DOHH2 (cell line): ENCODE results near the gene AKAP1.

ENCODE experiments used
- H3F3A ChIP-seq: fragments of 200-600 bp; sonication (generic), shearing (Covaris generic); 2 replicates; pipeline ENCODE4 v1.6.0; 2016; ENCODE audit warnings: antibody characterized with exemption, mild to moderate bottlenecking; ENCODE audit not compliant: control insufficient read depth, insufficient read depth
- H3K27ac ChIP-seq: fragments of 200-600 bp; sonication (generic); 2 replicates; pipeline ENCODE4 v1.5.1; 2014; ENCODE audit warnings: low read depth, mild to moderate bottlenecking, low read length, moderate library complexity
- H3K27me3 ChIP-seq: fragments of 200-600 bp; sonication (generic); 2 replicates; pipeline ENCODE4 v1.6.1; 2014; ENCODE audit warnings: mild to moderate bottlenecking, low read length, mixed read lengths; ENCODE audit not compliant: control insufficient read depth
- H3K36me3 ChIP-seq: fragments of 200-600 bp; sonication (generic); 2 replicates; pipeline ENCODE4 v1.6.1; 2014; ENCODE audit warnings: mild to moderate bottlenecking, low read length, moderate library complexity, mixed read lengths; ENCODE audit not compliant: control insufficient read depth
- H3K4me1 ChIP-seq: fragments of 200-600 bp; sonication (generic); 2 replicates; pipeline ENCODE4 v1.6.1; 2014; ENCODE audit warnings: mild to moderate bottlenecking, low read length, mixed read lengths; ENCODE audit not compliant: control insufficient read depth
- H3K4me2 ChIP-seq: fragments of 200-600 bp; sonication (generic); 2 replicates; pipeline ENCODE4 v1.6.0; 2014; ENCODE audit warnings: mild to moderate bottlenecking, low read length, moderate library complexity
- H3K4me3 ChIP-seq: fragments of 200-600 bp; sonication (generic); 2 replicates; pipeline ENCODE4 v1.5.1; 2014; ENCODE audit warnings: mild to moderate bottlenecking, low read length, mixed read lengths
- H3K79me2 ChIP-seq: fragments of 200-600 bp; sonication (generic); 2 replicates; pipeline ENCODE4 v1.6.1; 2014; ENCODE audit warnings: mild to moderate bottlenecking, low read length, mixed read lengths; ENCODE audit not compliant: control insufficient read depth
- H3K9me2 ChIP-seq: fragments of 200-600 bp; sonication (generic); replicated peaks from 2 replicates; pipeline ENCODE4 v1.6.1; 2014; ENCODE audit warnings: mild to moderate bottlenecking, low read length, mixed read lengths; ENCODE audit not compliant: control insufficient read depth
- H3K9me3 ChIP-seq: fragments of 200-600 bp; sonication (generic); 2 replicates; pipeline ENCODE4 v1.6.1; 2014; ENCODE audit warnings: antibody characterized with exemption, low read length, mixed read lengths; ENCODE audit not compliant: control insufficient read depth, insufficient read depth
- H4K20me1 ChIP-seq: fragments of 200-600 bp; sonication (generic); 2 replicates; pipeline ENCODE4 v1.6.0; 2014; ENCODE audit warnings: low read depth, mild to moderate bottlenecking, antibody characterized with exemption, low read length, moderate library complexity; ENCODE audit not compliant: control insufficient read depth, insufficient read depth
- CTCF ChIP-seq: fragments of 200-600 bp; sonication (generic); IDR thresholded peaks from one replicate; pipeline ENCODE4 v1.5.1; 2014; ENCODE audit warnings: antibody characterized with exemption, mild to moderate bottlenecking, low read depth, low read length; ENCODE audit not compliant: poor library complexity, severe bottlenecking
- EZH2phosphoT487 ChIP-seq: fragments of 200-600 bp; sonication (generic); IDR thresholded peaks from 2 replicates; pipeline ENCODE4 v1.6.1; 2017; ENCODE audit warnings: borderline replicate concordance, mild to moderate bottlenecking, antibody characterized with exemption, low read length, moderate library complexity, mixed read lengths

AKAP1 gene

GRCh38 chr17:57038486-57038885 is 46.6 kb upstream of the AKAP1 start:
- Histone ChIP-seq H4K20me1 (no peaks in the 10 kb centered on the region), H3K9me2 (no peaks in the 10 kb centered on the region), H3K4me3 (no peak overlapping the region), H3K9me3 (no peaks in the 10 kb centered on the region), H3K79me2 (no peaks in the 10 kb centered on the region), H3K4me2 (no peak overlapping the region), H3K27ac (no peak overlapping the region), H3K36me3 (no peaks in the 10 kb centered on the region), H3K4me1 (no peaks in the 10 kb centered on the region), H3K27me3 (peaks cover 38% of the 10 kb centered on the region), H3F3A (no peaks in the 10 kb centered on the region)
- TF ChIP-seq EZH2phosphoT487 (no peak), CTCF (no peak)

- no peaks in the 10 kb centered on the region for H3K9me3 ChIP-seq
- H3K4me1 ChIP-seq: no peaks in the 10 kb centered on the region
- no peak overlapping the region for H3K27ac ChIP-seq
- H3K9me2 ChIP-seq: no peaks in the 10 kb centered on the region
- TF ChIP-seq EZH2phosphoT487: no peak
- TF ChIP-seq CTCF: no peak
- no peak overlapping the region for H3K4me3 ChIP-seq
- no peaks in the 10 kb centered on the region for H4K20me1 ChIP-seq
- no peaks in the 10 kb centered on the region for H3K36me3 ChIP-seq
- H3K27me3 ChIP-seq: peaks cover 36% of the 10 kb centered on the region
- no peak overlapping the region for H3K4me2 ChIP-seq
- H3K79me2 ChIP-seq: no peaks in the 10 kb centered on the region
- no peaks in the 10 kb centered on the region for H3F3A ChIP-seq
Observed at GRCh38 chr17:57040571-57040970, 44.5 kb upstream of the AKAP1 start.

GRCh38 chr17:57043276-57043675 is 41.8 kb upstream of the AKAP1 start:
- Histone ChIP-seq H3K27me3 (peaks cover 17% of the 10 kb centered on the region), H3K9me3 (no peaks in the 10 kb centered on the region), H3K4me1 (peaks cover 5% of the 10 kb centered on the region; the same call in 1 of the 2 replicates), H3K79me2 (no peaks in the 10 kb centered on the region), H4K20me1 (no peaks in the 10 kb centered on the region), H3K27ac (no peak overlapping the region), H3F3A (no peaks in the 10 kb centered on the region), H3K9me2 (no peaks in the 10 kb centered on the region), H3K4me3 (no peak overlapping the region), H3K36me3 (no peaks in the 10 kb centered on the region), H3K4me2 (no peak overlapping the region)
- TF ChIP-seq EZH2phosphoT487: no peak
- no peak for TF ChIP-seq CTCF
